Measurements from ENCODE around the gene HEXD. TPM values are rescaled to one million over a fixed set of nuclear protein-coding genes. Genes with fewer than 3 reads are reported as not detected.

HEXD gene
- total and polyA plus RNA-seq, 5 donors from 2014 or later, result 9.7 to 42.8 (median 12.0) TPM

DNA sequence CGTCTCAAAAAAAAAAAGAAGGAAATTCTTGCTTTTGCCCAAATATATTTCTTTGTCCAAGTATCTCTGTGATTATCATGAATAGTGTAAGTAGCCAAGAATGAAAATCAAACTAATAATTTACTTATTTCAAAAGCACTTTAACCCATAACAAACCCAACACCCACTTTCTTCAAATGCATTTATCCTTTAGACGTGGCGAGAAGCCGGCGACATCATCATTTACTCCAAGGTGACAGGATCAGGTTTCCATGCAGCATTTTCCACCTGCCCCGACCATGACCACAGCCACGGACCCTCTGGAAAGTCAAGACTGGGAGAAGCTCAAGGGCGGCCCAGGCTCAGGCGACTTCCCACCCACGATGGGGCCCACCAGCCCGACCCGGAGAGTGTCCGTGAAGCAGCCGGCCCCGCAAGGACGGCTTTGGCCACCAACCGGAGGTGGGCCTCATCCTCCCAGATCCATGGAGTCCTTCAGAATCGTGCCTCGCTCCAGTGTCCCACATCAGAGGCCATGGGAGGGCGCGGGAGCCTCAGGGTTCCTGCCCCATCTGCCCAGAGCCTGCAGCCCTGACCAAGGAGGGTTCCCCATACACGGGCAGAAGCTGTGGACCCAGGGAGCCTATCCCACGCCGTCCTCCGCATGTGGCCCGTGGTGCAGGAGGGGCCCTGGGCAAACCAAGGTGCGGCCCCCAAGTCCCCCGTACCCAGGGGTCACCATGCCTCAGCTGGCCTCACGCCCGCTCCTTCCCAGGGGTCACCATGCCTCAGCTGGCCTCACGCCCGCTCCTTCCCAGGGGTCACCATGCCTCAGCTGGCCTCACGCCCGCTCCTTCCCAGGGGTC, 27.9 kb upstream of the HEXD start:
- Histone ChIP-seq H3K9me3 (ENCODE audit: control insufficient read depth in 2 of 2, low read length in 2 of 2) (no peaks in the 10 kb centered on the region), H3K27ac (ENCODE audit: insufficient read depth, low read length, poor library complexity, severe bottlenecking) (no peak overlapping the region), H3K36me3 (ENCODE audit: control insufficient read depth, insufficient read depth, low read length) (peaks cover 4% of the 10 kb centered on the region), H3K27me3 (ENCODE audit: control insufficient read depth, insufficient read depth, low read length) (no peaks in the 10 kb centered on the region), H3K4me3 (ENCODE audit: low read depth, low read length) (no peak overlapping the region), H3K4me1 (ENCODE audit: control insufficient read depth, insufficient read depth, low read length, poor library complexity, severe bottlenecking) (no peaks in the 10 kb centered on the region)
- Mint-ChIP-seq H3K27me3 (no peaks in the 10 kb centered on the region), H3K9me3 (no peaks in the 10 kb centered on the region), H3K4me3 (no peak overlapping the region), H3K4me1 (peaks cover 0 to 6% (median 1%) of the 10 kb centered on the region in 4 donors), H3K27ac (no peak overlapping the region), H3K36me3 (peaks cover 5% of the 10 kb centered on the region)
- DNase-seq (no peak), ATAC-seq (ENCODE audit: low read depth in 2 of 2) (no peak)

DNA sequence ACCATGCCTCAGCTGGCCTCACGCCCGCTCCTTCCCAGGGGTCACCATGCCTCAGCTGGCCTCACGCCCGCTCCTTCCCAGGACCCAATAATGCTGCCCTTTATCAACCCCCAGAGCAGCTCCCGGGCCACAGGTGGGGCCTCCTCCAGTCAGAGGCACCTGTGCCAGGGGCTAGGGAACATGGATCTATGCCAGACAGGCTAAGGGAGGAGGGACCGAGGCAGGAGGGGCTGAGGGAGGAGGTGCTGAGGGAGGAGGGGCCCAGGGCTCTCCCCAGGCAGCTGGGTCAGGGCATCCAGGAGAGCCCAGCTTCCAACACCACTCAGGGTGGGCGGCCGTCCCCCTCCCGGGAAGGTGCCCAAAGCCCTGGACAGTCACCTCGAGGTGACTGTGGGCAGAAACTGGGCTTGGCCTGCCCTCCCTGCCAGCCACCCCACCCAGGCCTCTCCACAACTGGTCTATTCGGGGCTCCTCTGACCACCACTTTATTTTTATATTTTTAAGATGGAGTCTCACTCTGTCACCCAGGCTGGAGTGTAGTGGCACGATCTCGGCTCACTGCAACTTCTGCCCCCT, 27.2 kb upstream of the HEXD start:
- peaks cover 0 to 6% (median 2%) of the 10 kb centered on the region in 4 donors for H3K4me1 Mint-ChIP-seq
- H3K27ac Mint-ChIP-seq, result no peak overlapping the region
- H3K9me3 Mint-ChIP-seq, result no peaks in the 10 kb centered on the region
- H3K4me1 ChIP-seq (ENCODE audit: control insufficient read depth, insufficient read depth, low read length, poor library complexity, severe bottlenecking), result no peaks in the 10 kb centered on the region
- no peak overlapping the region for H3K27ac ChIP-seq (ENCODE audit: insufficient read depth, low read length, poor library complexity, severe bottlenecking)
- no peak overlapping the region for H3K4me3 Mint-ChIP-seq
- H3K27me3 Mint-ChIP-seq, result no peaks in the 10 kb centered on the region
- peaks cover 4% of the 10 kb centered on the region for H3K36me3 ChIP-seq (ENCODE audit: control insufficient read depth, insufficient read depth, low read length)
- H3K36me3 Mint-ChIP-seq, result peaks cover 5% of the 10 kb centered on the region
- H3K4me3 ChIP-seq (ENCODE audit: low read depth, low read length), result no peak overlapping the region
- H3K27me3 ChIP-seq (ENCODE audit: control insufficient read depth, insufficient read depth, low read length), result no peaks in the 10 kb centered on the region
- H3K9me3 ChIP-seq (ENCODE audit: control insufficient read depth in 2 of 2, low read length in 2 of 2), result no peaks in the 10 kb centered on the region
- no peak for ATAC-seq (ENCODE audit: low read depth in 2 of 2)
- DNase-seq, result no peak

DNA sequence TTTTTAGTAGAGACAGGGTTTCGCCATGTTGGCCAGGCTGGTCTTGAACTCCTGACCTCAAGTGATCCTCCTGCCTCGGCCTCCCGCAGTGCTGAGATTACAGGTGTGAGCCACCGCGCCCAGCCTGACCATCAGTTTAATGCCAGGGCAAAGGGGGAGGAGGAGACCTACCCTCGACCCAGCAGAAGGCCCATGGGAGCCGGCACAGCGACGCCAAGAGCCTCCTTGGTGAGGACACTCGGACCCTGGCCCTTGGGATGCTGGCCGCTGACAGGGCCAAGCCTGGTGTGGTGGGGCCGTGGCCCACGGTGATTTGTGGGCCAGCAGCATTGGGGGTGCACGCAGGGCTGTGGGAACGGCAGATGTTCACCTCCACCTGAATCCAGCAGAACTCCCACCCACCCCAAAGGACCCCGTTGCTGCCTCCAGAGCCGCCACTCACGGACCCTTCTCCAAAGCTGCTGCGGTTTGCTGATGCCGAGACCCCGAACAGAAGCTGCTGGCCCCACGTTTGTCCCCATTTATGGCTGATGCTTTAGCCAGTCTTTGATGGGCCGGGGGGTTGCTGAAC, 26.6 kb upstream of the HEXD start:
- Histone ChIP-seq H3K4me3 (ENCODE audit: low read depth, low read length) (no peak overlapping the region), H3K36me3 (ENCODE audit: control insufficient read depth, insufficient read depth, low read length) (peaks cover 4% of the 10 kb centered on the region), H3K4me1 (ENCODE audit: control insufficient read depth, insufficient read depth, low read length, poor library complexity, severe bottlenecking) (no peaks in the 10 kb centered on the region), H3K27me3 (ENCODE audit: control insufficient read depth, insufficient read depth, low read length) (no peaks in the 10 kb centered on the region), H3K27ac (ENCODE audit: insufficient read depth, low read length, poor library complexity, severe bottlenecking) (no peak overlapping the region), H3K9me3 (ENCODE audit: control insufficient read depth in 2 of 2, low read length in 2 of 2) (no peaks in the 10 kb centered on the region)
- Mint-ChIP-seq H3K27ac (no peak overlapping the region), H3K27me3 (no peaks in the 10 kb centered on the region), H3K4me3 (no peak overlapping the region), H3K4me1 (peaks cover 0 to 6% (median 4%) of the 10 kb centered on the region in 4 donors), H3K9me3 (no peaks in the 10 kb centered on the region), H3K36me3 (peaks cover 10% of the 10 kb centered on the region)
- no peak for DNase-seq
- ATAC-seq (ENCODE audit: low read depth in 2 of 2), result no peak

DNA sequence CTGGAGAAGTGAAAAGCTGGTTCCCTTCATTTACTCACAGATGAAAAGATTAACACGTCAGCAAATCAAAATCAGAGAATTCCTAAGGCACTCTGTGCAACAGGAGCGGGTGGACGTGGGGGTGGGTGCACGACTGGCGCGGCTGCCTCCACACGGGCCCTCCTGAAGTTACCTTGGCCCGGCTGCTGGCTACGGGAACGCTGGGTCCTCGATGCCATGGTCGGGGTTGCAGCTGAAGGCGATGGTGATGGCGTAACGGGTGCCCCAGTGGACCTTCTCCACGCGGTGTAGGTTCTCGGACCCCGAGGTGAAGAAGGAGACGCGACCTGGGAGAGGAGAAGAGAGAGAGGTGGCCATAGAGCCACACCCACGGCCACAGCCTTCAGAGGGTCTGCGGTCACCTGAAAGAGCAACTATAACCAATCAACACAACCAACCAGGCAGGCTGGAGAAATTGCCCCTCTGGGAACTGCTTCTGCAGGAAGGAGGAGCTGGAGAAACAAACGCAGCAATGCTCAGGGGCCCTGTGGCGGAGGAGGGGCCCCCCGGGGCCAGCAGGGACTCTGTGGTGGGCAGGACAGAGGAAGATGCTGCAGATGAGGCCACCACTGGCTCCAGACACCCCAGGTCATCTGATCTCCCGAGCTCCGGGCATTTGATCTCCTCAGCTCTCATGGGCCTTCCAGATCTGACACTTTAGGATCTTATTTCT, 25.8 kb upstream of the HEXD start:
- no peak for ATAC-seq (ENCODE audit: low read depth in 2 of 2)
- no peak for DNase-seq
- H3K9me3 ChIP-seq (ENCODE audit: control insufficient read depth in 2 of 2, low read length in 2 of 2), result no peaks in the 10 kb centered on the region
- H3K4me1 Mint-ChIP-seq, result peaks cover 0 to 5% (median 3%) of the 10 kb centered on the region in 4 donors
- no peaks in the 10 kb centered on the region for H3K9me3 Mint-ChIP-seq
- no peak overlapping the region for H3K4me3 ChIP-seq (ENCODE audit: low read depth, low read length)
- peaks cover 4% of the 10 kb centered on the region for H3K36me3 ChIP-seq (ENCODE audit: control insufficient read depth, insufficient read depth, low read length)
- no peak overlapping the region for H3K27ac Mint-ChIP-seq
- no peaks in the 10 kb centered on the region for H3K27me3 Mint-ChIP-seq
- H3K4me3 Mint-ChIP-seq, result no peak overlapping the region
- H3K27me3 ChIP-seq (ENCODE audit: control insufficient read depth, insufficient read depth, low read length), result no peaks in the 10 kb centered on the region
- H3K4me1 ChIP-seq (ENCODE audit: control insufficient read depth, insufficient read depth, low read length, poor library complexity, severe bottlenecking), result no peaks in the 10 kb centered on the region
- peaks cover 10% of the 10 kb centered on the region for H3K36me3 Mint-ChIP-seq
- no peak overlapping the region for H3K27ac ChIP-seq (ENCODE audit: insufficient read depth, low read length, poor library complexity, severe bottlenecking)

- Histone ChIP-seq H3K36me3 (ENCODE audit: control insufficient read depth, insufficient read depth, low read length) (peaks cover 4% of the 10 kb centered on the region), H3K4me1 (ENCODE audit: control insufficient read depth, insufficient read depth, low read length, poor library complexity, severe bottlenecking) (no peaks in the 10 kb centered on the region), H3K9me3 (ENCODE audit: control insufficient read depth in 2 of 2, low read length in 2 of 2) (no peaks in the 10 kb centered on the region), H3K27ac (ENCODE audit: insufficient read depth, low read length, poor library complexity, severe bottlenecking) (no peak overlapping the region), H3K4me3 (ENCODE audit: low read depth, low read length) (no peak overlapping the region), H3K27me3 (ENCODE audit: control insufficient read depth, insufficient read depth, low read length) (no peaks in the 10 kb centered on the region)
- peaks cover 10% of the 10 kb centered on the region for H3K36me3 Mint-ChIP-seq
- ATAC-seq (ENCODE audit: low read depth in 2 of 2) (no peak), DNase-seq (no peak)
- H3K4me3 Mint-ChIP-seq, result no peak overlapping the region
- peak overlapping the region in 1 of 3 donors; percentile 43 for H3K27ac Mint-ChIP-seq
- H3K27me3 Mint-ChIP-seq, result no peaks in the 10 kb centered on the region
- H3K4me1 Mint-ChIP-seq, result peaks cover 0 to 5% (median 0%) of the 10 kb centered on the region in 4 donors
- no peaks in the 10 kb centered on the region for H3K9me3 Mint-ChIP-seq
Observed at GRCh38 chr17:82392941-82393340, 25.2 kb upstream of the HEXD start.

- no peak overlapping the region for H3K27ac ChIP-seq (ENCODE audit: insufficient read depth, low read length, poor library complexity, severe bottlenecking)
- Mint-ChIP-seq H3K27me3 (no peaks in the 10 kb centered on the region), H3K36me3 (peaks cover 10% of the 10 kb centered on the region), H3K9me3 (no peaks in the 10 kb centered on the region), H3K27ac (no peak overlapping the region), H3K4me1 (peaks cover 0 to 5% (median 0%) of the 10 kb centered on the region in 4 donors), H3K4me3 (no peak overlapping the region)
- peaks cover 4% of the 10 kb centered on the region for H3K36me3 ChIP-seq (ENCODE audit: control insufficient read depth, insufficient read depth, low read length)
- no peak overlapping the region for H3K4me3 ChIP-seq (ENCODE audit: low read depth, low read length)
- H3K27me3 ChIP-seq (ENCODE audit: control insufficient read depth, insufficient read depth, low read length), result no peaks in the 10 kb centered on the region
- ATAC-seq (ENCODE audit: low read depth in 2 of 2), result no peak
- no peaks in the 10 kb centered on the region for H3K4me1 ChIP-seq (ENCODE audit: control insufficient read depth, insufficient read depth, low read length, poor library complexity, severe bottlenecking)
- DNase-seq, result no peak
- H3K9me3 ChIP-seq (ENCODE audit: control insufficient read depth in 2 of 2, low read length in 2 of 2), result no peaks in the 10 kb centered on the region
Observed at GRCh38 chr17:82394278-82394677, 23.9 kb upstream of the HEXD start.

- Mint-ChIP-seq H3K4me3 (no peak overlapping the region), H3K9me3 (no peaks in the 10 kb centered on the region), H3K4me1 (peaks cover 7 to 16% (median 10%) of the 10 kb centered on the region in 4 donors), H3K27ac (peak overlapping the region in 1 of 3 donors; percentile 56), H3K27me3 (no peaks in the 10 kb centered on the region), H3K36me3 (peaks cover 13% of the 10 kb centered on the region)
- DNase-seq, result no peak
- ATAC-seq (ENCODE audit: low read depth in 2 of 2), result no peak
- no peak overlapping the region for H3K27ac ChIP-seq (ENCODE audit: insufficient read depth, low read length, poor library complexity, severe bottlenecking)
- H3K9me3 ChIP-seq (ENCODE audit: control insufficient read depth in 2 of 2, low read length in 2 of 2), result no peaks in the 10 kb centered on the region
- peaks cover 4% of the 10 kb centered on the region for H3K36me3 ChIP-seq (ENCODE audit: control insufficient read depth, insufficient read depth, low read length)
- H3K27me3 ChIP-seq (ENCODE audit: control insufficient read depth, insufficient read depth, low read length), result no peaks in the 10 kb centered on the region
- peaks cover 10% of the 10 kb centered on the region for H3K4me1 ChIP-seq (ENCODE audit: control insufficient read depth, insufficient read depth, low read length, poor library complexity, severe bottlenecking)
- no peak overlapping the region for H3K4me3 ChIP-seq (ENCODE audit: low read depth, low read length)
Observed at GRCh38 chr17:82396601-82397435, 21.3 kb upstream of the HEXD start.
